Upper lobe of left lung (tissue), 4 donors: Measurements from ENCODE around the gene SH3TC2.

Experiments used
- POLR2A ChIP-seq, 4 donors: fragments of 450-650 bp; IDR thresholded peaks; one replicate each; pipeline ENCODE4 v1.5.1; 2016 to 2017; ENCODE audit warnings: antibody characterized with exemption in 4 of 4, mild to moderate bottlenecking in 2 of 4
- POLR2AphosphoS5 ChIP-seq, 2 donors: sonication (generic); formaldehyde crosslinking; IDR thresholded peaks; one replicate each; pipeline ENCODE4 v1.5.1; 2017; ENCODE audit warnings: antibody characterized with exemption in 2 of 2
- TF ChIP-seq, protein P1 (sequence below), 6 experiments: fragments of 450-650 bp in 4 of 6; fragments of 200-600 bp in 2 of 6; sonication (generic) in 2 of 6; IDR thresholded peaks; one replicate each; pipeline ENCODE4 v1.5.1; 2016 to 2019; ENCODE audit warnings: antibody characterized with exemption in 6 of 6

- TF ChIP-seq, protein P1, sequence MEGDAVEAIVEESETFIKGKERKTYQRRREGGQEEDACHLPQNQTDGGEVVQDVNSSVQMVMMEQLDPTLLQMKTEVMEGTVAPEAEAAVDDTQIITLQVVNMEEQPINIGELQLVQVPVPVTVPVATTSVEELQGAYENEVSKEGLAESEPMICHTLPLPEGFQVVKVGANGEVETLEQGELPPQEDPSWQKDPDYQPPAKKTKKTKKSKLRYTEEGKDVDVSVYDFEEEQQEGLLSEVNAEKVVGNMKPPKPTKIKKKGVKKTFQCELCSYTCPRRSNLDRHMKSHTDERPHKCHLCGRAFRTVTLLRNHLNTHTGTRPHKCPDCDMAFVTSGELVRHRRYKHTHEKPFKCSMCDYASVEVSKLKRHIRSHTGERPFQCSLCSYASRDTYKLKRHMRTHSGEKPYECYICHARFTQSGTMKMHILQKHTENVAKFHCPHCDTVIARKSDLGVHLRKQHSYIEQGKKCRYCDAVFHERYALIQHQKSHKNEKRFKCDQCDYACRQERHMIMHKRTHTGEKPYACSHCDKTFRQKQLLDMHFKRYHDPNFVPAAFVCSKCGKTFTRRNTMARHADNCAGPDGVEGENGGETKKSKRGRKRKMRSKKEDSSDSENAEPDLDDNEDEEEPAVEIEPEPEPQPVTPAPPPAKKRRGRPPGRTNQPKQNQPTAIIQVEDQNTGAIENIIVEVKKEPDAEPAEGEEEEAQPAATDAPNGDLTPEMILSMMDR (IDR thresholded peaks at IDR 0.05): no peak
- no peak for TF ChIP-seq POLR2A (IDR thresholded peaks at IDR 0.05)
- no peak for TF ChIP-seq POLR2AphosphoS5 (IDR thresholded peaks at IDR 0.05)
Measured at GRCh38 chr5:149079883-149080282, 17.0 kb upstream of the SH3TC2 start.
